ENCODE measurements around the gene GPR101. TPM values are rescaled to one million over a fixed set of nuclear protein-coding genes. Genes with fewer than 3 reads are reported as not detected.
A peak's percentile ranks its signal among the peaks of the same experiment; 100 is the strongest.

GPR101 gene
- total and polyA plus RNA-seq, 2 donors (not counting 1 experiment from before 2014, with no cell fraction given) = 0.07 TPM; not detected in 1

DNA sequence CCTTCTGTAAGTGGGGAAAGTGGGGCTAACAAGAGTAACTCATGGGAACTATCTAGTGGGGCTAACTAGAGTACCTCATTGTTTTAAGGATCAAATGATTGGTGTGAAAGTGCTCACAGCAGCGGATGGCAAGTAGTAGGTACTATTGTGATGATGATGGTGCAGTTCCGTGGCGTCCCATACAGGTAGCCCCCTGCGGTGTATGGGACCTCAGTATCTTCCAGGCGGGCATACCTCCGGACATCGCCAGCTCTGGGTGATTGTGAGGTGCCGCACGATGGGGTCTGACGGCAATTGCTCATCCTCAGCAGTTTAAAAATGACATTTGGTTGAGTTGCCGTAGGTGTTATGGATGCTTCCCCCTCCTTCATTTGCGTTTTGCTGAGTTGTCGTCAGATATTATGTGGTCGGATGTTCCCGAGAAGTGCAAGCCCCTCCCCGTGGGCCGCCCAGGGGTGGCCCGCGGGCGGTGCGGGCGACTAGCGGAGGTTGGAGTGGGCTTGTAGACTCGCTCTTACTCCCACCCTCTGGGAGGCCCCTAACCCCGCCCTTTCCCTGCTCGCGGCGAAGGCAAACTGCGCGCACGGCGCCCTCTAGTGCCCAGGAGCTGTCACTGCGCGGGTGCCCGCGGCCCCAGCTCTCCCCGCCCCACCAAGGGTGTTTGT, 18.3 kb upstream of the GPR101 start:
- Mint-ChIP-seq H3K4me3 (peak overlapping the region; percentile 93), H3K4me1 (peaks cover 16% of the 10 kb centered on the region), H3K9me3 (ENCODE audit: insufficient read depth) (no peaks in the 10 kb centered on the region), H3K27me3 (peaks cover 41% of the 10 kb centered on the region), H3K27ac (no peak overlapping the region)
- Histone ChIP-seq H3K4me2 (replicated peaks; ENCODE audit: low read depth, low read length, poor library complexity, severe bottlenecking) (peak overlapping the region; percentile 71), H3K27ac (ENCODE audit: low read length in 2 of 2) (no peak overlapping the region), H3K9ac (ENCODE audit: low read length) (peak overlapping the region; percentile 58), H3K4me1 (ENCODE audit: control insufficient read depth in 2 of 2, insufficient read depth in 2 of 2, low read length in 2 of 2) (peaks cover 6 to 14% of the 10 kb centered on the region in 2 donors), H2AFZ (ENCODE audit: insufficient read depth, low read depth, low read length, poor library complexity, severe bottlenecking) (peak overlapping the region; percentile 65), H3K36me3 (replicated peaks in 1 of 2; ENCODE audit: control extremely low read depth in 1 of 2, control insufficient read depth in 1 of 2, extremely low read depth in 1 of 2, insufficient read depth in 2 of 2, low read length in 1 of 2) (no peaks in the 10 kb centered on the region), H3K9me3 (ENCODE audit: control extremely low read depth in 1 of 3, control insufficient read depth in 2 of 3, insufficient read depth in 1 of 3, low read length in 2 of 3) (no peaks in the 10 kb centered on the region), H3K4me3 (ENCODE audit: control extremely low read depth in 1 of 5, extremely low read depth in 1 of 5, insufficient read depth in 1 of 5, low read depth in 2 of 5, low read length in 4 of 5) (peak overlapping the region; percentile 34 to 54 (median 48)), H3K79me2 (ENCODE audit: control insufficient read depth, insufficient read depth, low read length) (no peaks in the 10 kb centered on the region), H3K27me3 (replicated peaks in 1 of 4; ENCODE audit: control extremely low read depth in 1 of 4, control insufficient read depth in 3 of 4, insufficient read depth in 4 of 4, low read length in 3 of 4) (peaks cover 0 to 32% (median 15%) of the 10 kb centered on the region in 4 experiments), H4K20me1 (ENCODE audit: control insufficient read depth, insufficient read depth, low read length, poor library complexity, severe bottlenecking) (no peaks in the 10 kb centered on the region)
- ChIA-PET CTCF (interaction anchor here (0.6 to 1.4 kb wide), 8 partner anchors 10 to 1024 kb away, joined by 3 to 7 read pairs (median 4); no protein-coding TSS in a partner anchor), POLR2A (no interaction called here)
- TF ChIP-seq, protein P1, sequence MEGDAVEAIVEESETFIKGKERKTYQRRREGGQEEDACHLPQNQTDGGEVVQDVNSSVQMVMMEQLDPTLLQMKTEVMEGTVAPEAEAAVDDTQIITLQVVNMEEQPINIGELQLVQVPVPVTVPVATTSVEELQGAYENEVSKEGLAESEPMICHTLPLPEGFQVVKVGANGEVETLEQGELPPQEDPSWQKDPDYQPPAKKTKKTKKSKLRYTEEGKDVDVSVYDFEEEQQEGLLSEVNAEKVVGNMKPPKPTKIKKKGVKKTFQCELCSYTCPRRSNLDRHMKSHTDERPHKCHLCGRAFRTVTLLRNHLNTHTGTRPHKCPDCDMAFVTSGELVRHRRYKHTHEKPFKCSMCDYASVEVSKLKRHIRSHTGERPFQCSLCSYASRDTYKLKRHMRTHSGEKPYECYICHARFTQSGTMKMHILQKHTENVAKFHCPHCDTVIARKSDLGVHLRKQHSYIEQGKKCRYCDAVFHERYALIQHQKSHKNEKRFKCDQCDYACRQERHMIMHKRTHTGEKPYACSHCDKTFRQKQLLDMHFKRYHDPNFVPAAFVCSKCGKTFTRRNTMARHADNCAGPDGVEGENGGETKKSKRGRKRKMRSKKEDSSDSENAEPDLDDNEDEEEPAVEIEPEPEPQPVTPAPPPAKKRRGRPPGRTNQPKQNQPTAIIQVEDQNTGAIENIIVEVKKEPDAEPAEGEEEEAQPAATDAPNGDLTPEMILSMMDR (IDR thresholded peaks at IDR 0.05) = peak; percentile 76
- no peak for TF ChIP-seq EZH2 (IDR thresholded peaks at IDR 0.05; ENCODE audit: borderline replicate concordance, insufficient read depth, low read depth, low read length, poor library complexity, severe bottlenecking)
- DNase-seq = peak; percentile 77
- intact Hi-C loops (cut with micrococcal nuclease) = loop anchor here (1.0 kb wide), 1 partner anchor 97 kb away; no protein-coding TSS in a partner anchor
- 0% methylated on average over 12 of the region's 37 CpGs for WGBS (ENCODE audit: insufficient coverage)
- peak; percentile 95 for ATAC-seq (ENCODE audit: low read depth)

DNA sequence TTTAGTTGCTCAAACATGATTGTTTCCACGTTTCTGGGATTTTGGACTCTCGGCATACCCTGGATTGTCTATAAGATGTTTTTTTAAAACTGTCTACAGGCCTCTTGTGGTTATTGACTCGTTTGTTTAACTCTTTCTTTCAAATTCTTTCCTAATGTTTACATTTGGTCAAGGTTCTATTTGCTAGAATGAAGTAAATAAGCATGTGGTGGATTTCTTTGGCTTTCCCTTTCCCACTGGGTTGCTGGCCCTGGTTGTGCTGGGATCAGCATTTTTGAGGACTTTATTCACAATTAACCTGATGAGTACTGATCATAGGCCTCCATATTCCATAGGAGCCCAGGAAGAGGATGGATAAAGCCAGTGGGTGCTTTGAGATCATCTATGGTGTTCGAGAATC, 11.1 kb upstream of the GPR101 start:
- intact Hi-C loops (cut with micrococcal nuclease) = no loop called here
- H3K36me3 ChIP-seq (replicated peaks in 1 of 2; ENCODE audit: control extremely low read depth in 1 of 2, control insufficient read depth in 1 of 2, extremely low read depth in 1 of 2, insufficient read depth in 2 of 2, low read length in 1 of 2) = no peaks in the 10 kb centered on the region
- no peak overlapping the region for H3K4me3 ChIP-seq (ENCODE audit: control extremely low read depth in 1 of 5, extremely low read depth in 1 of 5, insufficient read depth in 1 of 5, low read depth in 2 of 5, low read length in 4 of 5)
- H3K9me3 Mint-ChIP-seq (ENCODE audit: insufficient read depth) = no peaks in the 10 kb centered on the region
- ATAC-seq (ENCODE audit: low read depth) (no peak), DNase-seq (no peak)
- H3K4me1 ChIP-seq (ENCODE audit: control insufficient read depth in 2 of 2, insufficient read depth in 2 of 2, low read length in 2 of 2) = no peaks in the 10 kb centered on the region
- CTCF ChIA-PET = no interaction called here
- no peak overlapping the region for H3K27ac ChIP-seq (ENCODE audit: low read length in 2 of 2)
- peaks cover 17% of the 10 kb centered on the region for H3K27me3 Mint-ChIP-seq
- TF ChIP-seq, protein P1 (IDR thresholded peaks at IDR 0.05) = no peak
- TF ChIP-seq EZH2 (IDR thresholded peaks at IDR 0.05; ENCODE audit: borderline replicate concordance, insufficient read depth, low read depth, low read length, poor library complexity, severe bottlenecking) = no peak
- no peaks in the 10 kb centered on the region for H4K20me1 ChIP-seq (ENCODE audit: control insufficient read depth, insufficient read depth, low read length, poor library complexity, severe bottlenecking)
- H3K27ac Mint-ChIP-seq = no peak overlapping the region
- no peaks in the 10 kb centered on the region for H3K9me3 ChIP-seq (ENCODE audit: control extremely low read depth in 1 of 3, control insufficient read depth in 2 of 3, insufficient read depth in 1 of 3, low read length in 2 of 3)
- POLR2A ChIA-PET = no interaction called here
- H3K79me2 ChIP-seq (ENCODE audit: control insufficient read depth, insufficient read depth, low read length) = no peaks in the 10 kb centered on the region
- H3K9ac ChIP-seq (ENCODE audit: low read length) = no peak overlapping the region
- H3K27me3 ChIP-seq (replicated peaks in 1 of 4; ENCODE audit: control extremely low read depth in 1 of 4, control insufficient read depth in 3 of 4, insufficient read depth in 4 of 4, low read length in 3 of 4) = peaks cover 0 to 6% (median 0%) of the 10 kb centered on the region in 4 experiments
- no peak overlapping the region for H3K4me2 ChIP-seq (replicated peaks; ENCODE audit: low read depth, low read length, poor library complexity, severe bottlenecking)
- WGBS (ENCODE audit: insufficient coverage) = no CpG with 5 or more reads among the region's 4 CpGs
- no peak overlapping the region for H2AFZ ChIP-seq (ENCODE audit: insufficient read depth, low read depth, low read length, poor library complexity, severe bottlenecking)
- no peak overlapping the region for H3K4me3 Mint-ChIP-seq
- no peaks in the 10 kb centered on the region for H3K4me1 Mint-ChIP-seq
